Testis (tissue), 3 donors: ENCODE data around the gene ZDHHC17. TPM values are rescaled to one million over a fixed set of nuclear protein-coding genes. Genes with fewer than 3 reads are reported as not detected.

Source experiments
- DNase-seq: peaks from one replicate; pipeline ENCODE4 v3.0.0-alpha.2; 2019
- H3K27ac ChIP-seq, 2 donors: fragments of 200-600 bp; sonication (generic); one replicate each; pipeline ENCODE4 v1.5.1; 2019
- H3K27me3 ChIP-seq: fragments of 200-600 bp; sonication (generic); one replicate; pipeline ENCODE4 v1.5.1; 2019
- H3K36me3 ChIP-seq: fragments of 200-600 bp; sonication (generic); one replicate; pipeline ENCODE4 v1.5.1; 2017; ENCODE audit warnings: low read depth; ENCODE audit errors: missing control alignments
- H3K4me1 ChIP-seq: fragments of 200-600 bp; sonication (generic); one replicate; pipeline ENCODE4 v1.5.1; 2019
- H3K4me3 ChIP-seq, 2 donors: fragments of 200-600 bp; sonication (generic); one replicate each; pipeline ENCODE4 v1.5.1; 2017 to 2019
- H3K9me3 ChIP-seq: fragments of 200-600 bp; sonication (generic); one replicate; pipeline ENCODE4 v1.5.1; 2017
- CTCF ChIP-seq, 3 experiments: fragments of 450-650 bp in 2 of 3; fragments of 200-600 bp in 1 of 3; sonication (generic) in 1 of 3; IDR thresholded peaks; one replicate each; pipeline ENCODE4 v1.5.1; 2016 to 2019; ENCODE audit warnings: antibody characterized with exemption in 3 of 3, mild to moderate bottlenecking in 2 of 3, moderate library complexity in 1 of 3
- POLR2A ChIP-seq: fragments of 450-650 bp; IDR thresholded peaks from one replicate; pipeline ENCODE4 v1.6.1; 2017; ENCODE audit warnings: antibody characterized with exemption, mild to moderate bottlenecking, moderate library complexity
- WGBS, 2 donors: methylation state at CpG; one replicate each; pipeline ENCODE4 v1.1.5; 2018; 5-methylcytosine and 5-hydroxymethylcytosine counted together
- intact Hi-C: fragments of 100-400 bp; cut with DNase I; formaldehyde crosslinking; loops from one replicate; pipeline ENCODE4 v1.15.1; 2023; ENCODE audit warnings: low total_unique reads
- polyA plus RNA-seq: library from polyadenylated mRNA; stranded (reverse); fragments of 350-450 nt; fragmentation: Illumina TruSeq; extraction: RNeasy Lipid Tissue Mini Kit (QIAGEN cat#74804); gene quantifications from one replicate; pipeline ENCODE4 v1.2.3, GENCODE V29; 2014; ENCODE audit warnings: low read depth, low replicate concordance; ENCODE audit not compliant: insufficient read depth
- total RNA-seq, 2 donors: library from RNA; depleted of rRNA; stranded (reverse); fragments of >200 nt; gene quantifications; one replicate each; pipeline ENCODE4 v1.2.3, GENCODE V29; 2016

The ZDHHC17 gene
- total and polyA plus RNA-seq, 3 donors from 2014 or later: 32.3 to 65.4 (median 59.3) TPM

GRCh38 chr12:76874027-76874426 is 110.1 kb downstream of the ZDHHC17 start:
- H3K4me1 ChIP-seq: no peaks in the 10 kb centered on the region

GRCh38 chr12:76874491-76875190 is 110.7 kb downstream of the ZDHHC17 start:
- H3K36me3 ChIP-seq: no peaks in the 10 kb centered on the region
- H3K27ac ChIP-seq: no peak overlapping the region
- no peaks in the 10 kb centered on the region for H3K27me3 ChIP-seq
- TF ChIP-seq POLR2A (no peak), CTCF (IDR thresholded peaks at IDR 0.05) (no peak)
- 91 to 94% methylated on average over 9 to 11 of the region's 11 CpGs for WGBS, 2 donors
- no peaks in the 10 kb centered on the region for H3K4me1 ChIP-seq
- intact Hi-C loops: no loop called here
- H3K4me3 ChIP-seq: no peak overlapping the region
- no peak for DNase-seq
- H3K9me3 ChIP-seq: no peaks in the 10 kb centered on the region

More at GRCh38 chr12:76874027-76874426, 110.1 kb downstream of the ZDHHC17 start:
- H3K36me3 ChIP-seq: no peaks in the 10 kb centered on the region
- 87 to 88% methylated on average over 3 of the region's 3 CpGs for WGBS, 2 donors
- no peak overlapping the region for H3K4me3 ChIP-seq
- H3K9me3 ChIP-seq: no peaks in the 10 kb centered on the region
- no peak overlapping the region for H3K27ac ChIP-seq
- H3K27me3 ChIP-seq: no peaks in the 10 kb centered on the region
- intact Hi-C loops: no loop called here
- no peak for TF ChIP-seq POLR2A
- no peak for TF ChIP-seq CTCF (IDR thresholded peaks at IDR 0.05)
- DNase-seq: no peak

GRCh38 chr12:76876696-76877229 is 112.8 kb downstream of the ZDHHC17 start:
- Histone ChIP-seq H3K27ac (no peak overlapping the region), H3K4me1 (no peaks in the 10 kb centered on the region), H3K36me3 (no peaks in the 10 kb centered on the region), H3K27me3 (no peaks in the 10 kb centered on the region), H3K9me3 (no peaks in the 10 kb centered on the region), H3K4me3 (no peak overlapping the region)
- DNase-seq: no peak
- 49 to 82% methylated on average over 2 of the region's 2 CpGs for WGBS, 2 donors
- TF ChIP-seq POLR2A: no peak
- TF ChIP-seq CTCF (IDR thresholded peaks at IDR 0.05): no peak
- intact Hi-C loops: no loop called here

GRCh38 chr12:76878099-76878898 is 114.4 kb downstream of the ZDHHC17 start:
- Histone ChIP-seq H3K27me3 (no peaks in the 10 kb centered on the region), H3K27ac (peak overlapping the region; percentile 13 to 80), H3K4me1 (no peaks in the 10 kb centered on the region), H3K36me3 (no peaks in the 10 kb centered on the region), H3K9me3 (no peaks in the 10 kb centered on the region), H3K4me3 (peak overlapping the region; percentile 69 to 70)
- no peak for TF ChIP-seq CTCF (IDR thresholded peaks at IDR 0.05)
- no peak for TF ChIP-seq POLR2A
- WGBS, 2 donors: 0 to 2% methylated on average over 28 to 44 of the region's 44 CpGs
- DNase-seq: no peak
- intact Hi-C loops: no loop called here
